Colonic mucosa (tissue), 4 donors: ENCODE results near the gene CLDN6. TPM values are rescaled to one million over a fixed set of nuclear protein-coding genes. Genes with fewer than 3 reads are reported as not detected.
A peak's percentile ranks its signal among the peaks of the same experiment; 100 is the strongest.

ENCODE experiments used
- DNase-seq: peaks from one replicate; pipeline ENCODE4 v3.0.0-alpha.2; 2020
- H3K27ac ChIP-seq: fragments of 200-600 bp; one replicate; pipeline ENCODE4 v1.8.0; 2021
- H3K27me3 ChIP-seq: fragments of 200-600 bp; one replicate; pipeline ENCODE4 v1.8.0; 2021
- H3K36me3 ChIP-seq: fragments of 200-600 bp; one replicate; pipeline ENCODE4 v1.8.0; 2021
- H3K4me1 ChIP-seq: fragments of 200-600 bp; one replicate; pipeline ENCODE4 v1.8.0; 2021; ENCODE audit warnings: mild to moderate bottlenecking
- H3K4me3 ChIP-seq: fragments of 200-600 bp; one replicate; pipeline ENCODE4 v1.8.0; 2021
- H3K9ac ChIP-seq, 2 donors: one replicate each; pipeline ENCODE4 v1.7.0; 2013; ENCODE audit warnings: control low read depth in 2 of 2, low read depth in 2 of 2, low read length in 2 of 2
- H3K9me3 ChIP-seq: fragments of 200-600 bp; one replicate; pipeline ENCODE4 v1.8.0; 2021
- CTCF ChIP-seq: fragments of 200-600 bp; IDR thresholded peaks from one replicate; pipeline ENCODE4 v1.8.0; 2022; ENCODE audit warnings: antibody characterized with exemption, mild to moderate bottlenecking
- intact Hi-C: fragments of 100-400 bp; cut with DNase I; formaldehyde crosslinking; loops from one replicate; pipeline ENCODE4 v1.14.1; 2022
- total RNA-seq, 2 donors: library from RNA; stranded (reverse); fragmentation: NEBNext Ultra II Directional in 1 of 2; extraction: Animal tissue kit (Norgen Biotek cat#: 25700) in 1 of 2; gene quantifications; one replicate each; pipeline ENCODE4 v1.2.1, GENCODE V29; 2021
- donor health status: healthy.
- donor health status: DM: no; HTN: no; CAD: no.
- donor health status: DM: no; HTN: no; CAD: no.

The CLDN6 gene
- total RNA-seq, 2 donors from 2014 or later: 1.2 TPM; not detected in 1

GRCh38 chr16:2982402-2982801 is 35.6 kb downstream of the CLDN6 start:
- no peak for TF ChIP-seq CTCF
- Histone ChIP-seq H3K9ac (no peak overlapping the region), H3K9me3 (no peaks in the 10 kb centered on the region), H3K4me1 (peaks cover 7% of the 10 kb centered on the region), H3K36me3 (no peaks in the 10 kb centered on the region), H3K27me3 (no peaks in the 10 kb centered on the region), H3K4me3 (no peak overlapping the region), H3K27ac (no peak overlapping the region)
- no peak for DNase-seq
- intact Hi-C loops: no loop called here

GRCh38 chr16:2981899-2982250 is 36.1 kb downstream of the CLDN6 start:
- intact Hi-C loops: no loop called here
- no peaks in the 10 kb centered on the region for H3K27me3 ChIP-seq
- TF ChIP-seq CTCF: no peak
- H3K9me3 ChIP-seq: no peaks in the 10 kb centered on the region
- H3K9ac ChIP-seq: no peak overlapping the region
- H3K4me1 ChIP-seq: peaks cover 7% of the 10 kb centered on the region
- DNase-seq: no peak
- no peak overlapping the region for H3K4me3 ChIP-seq
- H3K36me3 ChIP-seq: no peaks in the 10 kb centered on the region
- no peak overlapping the region for H3K27ac ChIP-seq

- Histone ChIP-seq H3K36me3 (no peaks in the 10 kb centered on the region), H3K27me3 (no peaks in the 10 kb centered on the region), H3K4me1 (peaks cover 7% of the 10 kb centered on the region), H3K9me3 (no peaks in the 10 kb centered on the region), H3K4me3 (peak overlapping the region; percentile 84), H3K9ac (peak overlapping the region in 1 of 2 donors; percentile 90), H3K27ac (no peak overlapping the region)
- no peak for TF ChIP-seq CTCF
- intact Hi-C loops: no loop called here
- DNase-seq: peak; percentile 40
Measured at GRCh38 chr16:2981177-2981898, 36.6 kb downstream of the CLDN6 start.

- DNase-seq: peak; percentile 93
- peaks cover 7% of the 10 kb centered on the region for H3K4me1 ChIP-seq
- peak within 1 kb of the TSS; percentile 90 to 100 for H3K9ac ChIP-seq
- intact Hi-C loops: no loop called here
- no peaks in the 10 kb centered on the region for H3K9me3 ChIP-seq
- no peaks in the 10 kb centered on the region for H3K36me3 ChIP-seq
- H3K4me3 ChIP-seq: peak within 1 kb of the TSS; percentile 84
- peak within 1 kb of the TSS; percentile 69 for H3K27ac ChIP-seq
- TF ChIP-seq CTCF: no peak
- H3K27me3 ChIP-seq: no peaks in the 10 kb centered on the region
Measured at GRCh38 chr16:2980227-2981176, 37.5 kb downstream of the CLDN6 start, which contains the start of gene PKMYT1. Gene PKMYT1, minus strand, starts transcription at chr16:2980446. Its CDS starts 789 bp downstream, at chr16:2979657.

GRCh38 chr16:2979669-2980226 is 38.2 kb downstream of the CLDN6 start:
- peak overlapping the region; percentile 84 for H3K4me3 ChIP-seq
- intact Hi-C loops: no loop called here
- H3K4me1 ChIP-seq: peaks cover 7% of the 10 kb centered on the region
- H3K9ac ChIP-seq: peak overlapping the region in 1 of 2 donors; percentile 38
- H3K36me3 ChIP-seq: no peaks in the 10 kb centered on the region
- TF ChIP-seq CTCF: no peak
- no peak overlapping the region for H3K27ac ChIP-seq
- no peaks in the 10 kb centered on the region for H3K9me3 ChIP-seq
- no peaks in the 10 kb centered on the region for H3K27me3 ChIP-seq
- peak; percentile 46 for DNase-seq
